IMR-90 (cell line): Measurements from ENCODE around the gene MYO3B. TPM values are rescaled to one million over a fixed set of nuclear protein-coding genes. Genes with fewer than 3 reads are reported as not detected.
"Not testable (repeated sequence)": the region's sequence is repeated elsewhere in the genome, so short reads cannot be mapped to it uniquely, and the experiment has no call there.

ENCODE experiments used
- ATAC-seq: fragments of 200-7000 bp; cut with Tn5 transposase; 2 replicates; pipeline ENCODE4 v1.9.1; 2020; ENCODE audit warnings: low read depth, mild to moderate bottlenecking, moderate library complexity
- BruUV-seq: library from RNA; stranded (reverse); fragments of 400-500 nt; replicated peaks from 2 replicates; lab custom pipeline; 2021; lab: Mats Ljungman, UMichigan
- CTCF ChIA-PET: fragments of 300-600 bp; formaldehyde crosslinking; extraction: SDS; loops from one replicate; lab custom pipeline; 2021; ENCODE audit warnings: antibody characterized with exemption; lab: Yijun Ruan, JAX
- POLR2A ChIA-PET: fragments of 300-600 bp; sonication (Branson Sonifier 250); formaldehyde crosslinking; loops from one replicate; lab custom pipeline; 2022; ENCODE audit warnings: antibody characterized with exemption; ENCODE audit not compliant: unreplicated experiment; lab: Charles Lee
- DNase-seq: peaks from one replicate; pipeline ENCODE4 v3.0.0; 2013
- H2AFZ ChIP-seq: replicated peaks from 2 replicates; pipeline ENCODE3; 2013; ENCODE audit warnings: low read length, mild to moderate bottlenecking; ENCODE audit not compliant: poor library complexity
- H2AK5ac ChIP-seq: 2 replicates; pipeline ENCODE4 v1.6.1; 2013; ENCODE audit warnings: low read depth, low read length, inconsistent platforms
- H2AK9ac ChIP-seq: replicated peaks from 2 replicates; pipeline ENCODE3; 2013; ENCODE audit warnings: mild to moderate bottlenecking, low read depth, low read length, moderate library complexity; ENCODE audit not compliant: poor library complexity
- H2BK120ac ChIP-seq: 2 replicates; pipeline ENCODE4 v1.6.1; 2013; ENCODE audit warnings: low read depth, low read length, inconsistent platforms
- H2BK15ac ChIP-seq: 3 replicates; pipeline ENCODE4 v1.6.1; 2013; ENCODE audit warnings: low read depth, low read length, inconsistent platforms
- H2BK20ac ChIP-seq: 2 replicates; pipeline ENCODE4 v1.6.1; 2013; ENCODE audit warnings: low read depth, mild to moderate bottlenecking, inconsistent platforms, low read length, moderate library complexity
- H2BK5ac ChIP-seq: 2 replicates; pipeline ENCODE4 v1.6.1; 2013; ENCODE audit warnings: mild to moderate bottlenecking, low read depth, low read length, inconsistent platforms; ENCODE audit not compliant: poor library complexity, severe bottlenecking
- H3K14ac ChIP-seq: replicated peaks from 2 replicates; pipeline ENCODE4 v1.6.1; 2013; ENCODE audit warnings: low read depth, low read length, inconsistent platforms
- H3K18ac ChIP-seq: 2 replicates; pipeline ENCODE4 v1.6.1; 2013; ENCODE audit warnings: low read depth, low read length, control low read depth
- H3K23ac ChIP-seq: 2 replicates; pipeline ENCODE4 v1.6.1; 2013; ENCODE audit warnings: low read depth, low read length, inconsistent platforms
- H3K27ac ChIP-seq: 2 replicates; pipeline ENCODE4 v1.5.1; 2013; ENCODE audit warnings: mild to moderate bottlenecking, control low read depth, low read length; ENCODE audit not compliant: insufficient read depth
- H3K27me3 ChIP-seq: 2 replicates; pipeline ENCODE4 v1.6.1; 2013; ENCODE audit warnings: low read length; ENCODE audit not compliant: control insufficient read depth, insufficient read depth
- H3K36me3 ChIP-seq: 2 replicates; pipeline ENCODE4 v1.6.1; 2013; ENCODE audit warnings: low read length, mixed read lengths; ENCODE audit not compliant: control insufficient read depth, insufficient read depth
- H3K4ac ChIP-seq: 2 replicates; pipeline ENCODE4 v1.6.1; 2013; ENCODE audit warnings: low read depth, low read length, inconsistent platforms
- H3K4me1 ChIP-seq: 2 replicates; pipeline ENCODE4 v1.6.1; 2013; ENCODE audit warnings: low read length, mixed read lengths; ENCODE audit not compliant: control insufficient read depth, insufficient read depth
- H3K4me2 ChIP-seq: 2 replicates; pipeline ENCODE4 v1.6.1; 2013; ENCODE audit warnings: low read depth, mild to moderate bottlenecking, control low read depth, low read length, moderate library complexity
- H3K4me3 ChIP-seq: 2 replicates; pipeline ENCODE4 v1.5.1; 2013; ENCODE audit warnings: low read depth, mild to moderate bottlenecking, control low read depth, low read length, moderate library complexity; ENCODE audit not compliant: insufficient read depth
- H3K56ac ChIP-seq: 2 replicates; pipeline ENCODE4 v1.6.1; 2013; ENCODE audit warnings: low read length, inconsistent platforms; ENCODE audit not compliant: insufficient read depth; ENCODE audit errors: extremely low read depth
- H3K79me1 ChIP-seq, 2 experiments: 2 replicates each; pipeline ENCODE4 v1.6.1; 2013; ENCODE audit warnings: low read length in 2 of 2, inconsistent platforms in 1 of 2, low read depth in 1 of 2
- H3K9ac ChIP-seq: 2 replicates; pipeline ENCODE4 v1.6.1; 2013; ENCODE audit warnings: low read depth, low read length, control low read depth
- H3K9me1 ChIP-seq: 2 replicates; pipeline ENCODE4 v1.6.1; 2013; ENCODE audit warnings: low read length, inconsistent platforms; ENCODE audit not compliant: insufficient read depth
- H3K9me3 ChIP-seq: 2 replicates; pipeline ENCODE4 v1.6.1; 2013; ENCODE audit warnings: low read length; ENCODE audit not compliant: control insufficient read depth, insufficient read depth
- H4K20me1 ChIP-seq: 2 replicates; pipeline ENCODE4 v1.6.1; 2013; ENCODE audit warnings: low read length, inconsistent platforms; ENCODE audit not compliant: insufficient read depth
- H4K5ac ChIP-seq: 2 replicates; pipeline ENCODE4 v1.6.1; 2013; ENCODE audit warnings: mild to moderate bottlenecking, low read depth, low read length, control low read depth
- H4K8ac ChIP-seq, 2 experiments: 2 replicates each; pipeline ENCODE4 v1.6.1; 2013; ENCODE audit warnings: low read depth in 2 of 2, low read length in 2 of 2, control low read depth in 1 of 2, inconsistent platforms in 1 of 2
- H4K91ac ChIP-seq: 2 replicates; pipeline ENCODE4 v1.6.1; 2013; ENCODE audit warnings: low read depth, low read length, inconsistent platforms; ENCODE audit not compliant: insufficient read depth
- BHLHE40 ChIP-seq: fragments of 150-350 bp; IDR thresholded peaks from 2 replicates; pipeline ENCODE4 v1.6.1; 2016; ENCODE audit warnings: mild to moderate bottlenecking, low read depth, low read length
- CEBPB ChIP-seq: IDR thresholded peaks from 2 replicates; pipeline ENCODE4 v1.6.1; 2012; ENCODE audit warnings: low read depth, low read length, improper control_type of control experiment
- RAD21 ChIP-seq: IDR thresholded peaks from 2 replicates; pipeline ENCODE4 v1.6.1; 2012; ENCODE audit warnings: low read length, improper control_type of control experiment
- WGBS, 2 experiments: methylation state at CpG; one replicate each; pipeline versions ENCODE4 v1.1.5 to v1.1.7; 2013; ENCODE audit warnings: missing lambda C conversion rate in 2 of 2; ENCODE audit not compliant: insufficient read length in 1 of 2; ENCODE audit errors: extremely low coverage in 2 of 2; 5-methylcytosine and 5-hydroxymethylcytosine counted together
- dilution Hi-C: fragments of 300-500 bp; cut with HindIII; formaldehyde crosslinking; loops from one replicate; pipeline ENCODE4 v1.14.3; 2018; ENCODE audit warnings: low sequenced_read_pairs; ENCODE audit not compliant: unreplicated experiment
- in situ Hi-C: fragments of 300-500 bp; cut with MboI; formaldehyde crosslinking; loops from 3 replicates; pipeline ENCODE4 v1.14.3; 2019; ENCODE audit warnings: low sequenced_read_pairs, inconsistent platforms, mixed read lengths
- intact Hi-C: fragments of 100-400 bp; cut with micrococcal nuclease; formaldehyde crosslinking; loops from 2 replicates; pipeline ENCODE4 v1.10.0; 2022
- polyA plus RNA-seq, 3 experiments: library from polyadenylated mRNA; depleted of rRNA; stranded (reverse); fragments of >200 nt; gene quantifications; 2 replicates each; pipeline ENCODE4 v1.2.3, GENCODE V29; 2012; ENCODE audit warnings: low replicate concordance in 1 of 3
- total RNA-seq: library from RNA; depleted of rRNA; stranded (reverse); fragments of >200 nt; gene quantifications from 2 replicates; pipeline ENCODE4 v1.2.3, GENCODE V29; 2012

MYO3B gene
- total and polyA plus RNA-seq, 2 of the 4 experiments (the other 2 are of a cell fraction): 0.02 TPM; not detected in 1

- Histone ChIP-seq H3K14ac (no peak overlapping the region), H2AFZ (no peak overlapping the region), H2BK15ac (no peak overlapping the region), H3K9me3 (no peaks in the 10 kb centered on the region), H3K56ac (no peak overlapping the region), H4K5ac (no peak overlapping the region), H3K4me1 (no peaks in the 10 kb centered on the region), H4K91ac (no peak overlapping the region), H3K27ac (no peak overlapping the region), H3K18ac (no peak overlapping the region), H4K8ac (no peak overlapping the region), H3K4me2 (no peak overlapping the region), H2BK120ac (no peak overlapping the region), H4K20me1 (no peaks in the 10 kb centered on the region), H3K79me1 (no peaks in the 10 kb centered on the region), H2AK5ac (no peak overlapping the region), H3K27me3 (no peaks in the 10 kb centered on the region), H2AK9ac (no peak overlapping the region), H3K9ac (no peak overlapping the region), H3K4ac (no peak overlapping the region), H2BK5ac (no peak overlapping the region), H3K36me3 (no peaks in the 10 kb centered on the region), H2BK20ac (no peak overlapping the region), H3K9me1 (no peaks in the 10 kb centered on the region), H3K4me3 (no peak overlapping the region), H3K23ac (no peak overlapping the region)
- ChIA-PET CTCF (no interaction called here), POLR2A (no interaction called here)
- DNase-seq: no peak
- intact Hi-C loops (no loop called here), in situ Hi-C loops (no loop called here), dilution Hi-C loops (no loop called here)
- no CpG with 5 or more reads among the region's 4 CpGs for WGBS, 2 experiments
- TF ChIP-seq CEBPB (no peak), RAD21 (no peak), BHLHE40 (no peak)
- ATAC-seq: no peak
- BruUV-seq: no TSS peak
Measured at GRCh38 chr2:170262806-170263205, 84.9 kb downstream of the MYO3B start.

- H2BK120ac ChIP-seq, H4K91ac ChIP-seq, dilution Hi-C loops, POLR2A ChIA-PET, ATAC-seq, H2BK20ac ChIP-seq, in situ Hi-C loops, H3K14ac ChIP-seq, H3K4me1 ChIP-seq, H3K4ac ChIP-seq, H3K9me1 ChIP-seq, intact Hi-C loops, H2BK5ac ChIP-seq, DNase-seq, H3K4me2 ChIP-seq, H2BK15ac ChIP-seq, H3K79me1 ChIP-seq, H3K9ac ChIP-seq, H4K20me1 ChIP-seq, H2AFZ ChIP-seq, CTCF ChIA-PET, H3K23ac ChIP-seq, H3K27me3 ChIP-seq, H2AK5ac ChIP-seq, H3K56ac ChIP-seq, H3K18ac ChIP-seq, H2AK9ac ChIP-seq, H3K27ac ChIP-seq, H4K8ac ChIP-seq, H3K4me3 ChIP-seq, H3K9me3 ChIP-seq, H3K36me3 ChIP-seq, BruUV-seq, H4K5ac ChIP-seq: not testable (repeated sequence)
- no CpG with 5 or more reads among the region's 7 CpGs for WGBS, 2 experiments
Measured at GRCh38 chr2:170263728-170264521, 86.0 kb downstream of the MYO3B start.
